H1 (cell line): Measurements from ENCODE around the gene STPG1. TPM values are rescaled to one million over a fixed set of nuclear protein-coding genes. Genes with fewer than 3 reads are reported as not detected.

Experiments
- CREB1 ChIP-seq: IDR thresholded peaks from 2 replicates; pipeline ENCODE4 v1.6.1; 2012; ENCODE audit warnings: inconsistent platforms
- EGR1 ChIP-seq: IDR thresholded peaks from 2 replicates; pipeline ENCODE4 v1.6.1; 2011; ENCODE audit warnings: low read depth, low read length, borderline replicate concordance
- HDAC6 ChIP-seq: IDR thresholded peaks from one replicate; pipeline ENCODE4 v1.7.1; 2012; ENCODE audit warnings: low read depth, mild to moderate bottlenecking, inconsistent platforms, low read length, moderate library complexity
- YY1 ChIP-seq: IDR thresholded peaks from 2 replicates; pipeline ENCODE4 v1.6.1; 2011; ENCODE audit warnings: low read depth, mild to moderate bottlenecking, low read length
- polyA plus RNA-seq, 7 experiments: library from polyadenylated mRNA; depleted of rRNA in 3 of 7; stranded (reverse) in 5 of 7; unstranded in 2 of 7; fragments of >200 nt in 5 of 7; fragments of 200-250 nt in 2 of 7; gene quantifications; 1 replicate in 5 of 7; 2 replicates in 1 of 7; 4 replicates in 1 of 7; pipeline versions ENCODE4 v1.2.1 to v1.2.3, GENCODE V29; 2011 to 2013; ENCODE audit warnings: missing spikeins in 2 of 7, mixed read lengths in 2 of 7
- total RNA-seq: library from RNA; stranded (reverse); fragmentation: NEBNext Ultra II Directional; extraction: Animal tissue kit (Norgen Biotek cat#: 25700); gene quantifications from 2 replicates; pipeline ENCODE4 v1.2.1, GENCODE V29; 2021
- TF ChIP-seq, protein P1 (sequence below): fragments of 300-600 bp; sonication (generic); IDR thresholded peaks from 2 replicates; pipeline ENCODE4 v1.7.1; 2012; ENCODE audit warnings: low read length, moderate library complexity, mild to moderate bottlenecking, inconsistent platforms; ENCODE audit not compliant: insufficient replicate concordance

Gene STPG1
- total and polyA plus RNA-seq, 2 of the 8 experiments (the other 6 are each of a cell fraction or from before 2014, with no cell fraction given) = 10.3 to 11.2 TPM

DNA sequence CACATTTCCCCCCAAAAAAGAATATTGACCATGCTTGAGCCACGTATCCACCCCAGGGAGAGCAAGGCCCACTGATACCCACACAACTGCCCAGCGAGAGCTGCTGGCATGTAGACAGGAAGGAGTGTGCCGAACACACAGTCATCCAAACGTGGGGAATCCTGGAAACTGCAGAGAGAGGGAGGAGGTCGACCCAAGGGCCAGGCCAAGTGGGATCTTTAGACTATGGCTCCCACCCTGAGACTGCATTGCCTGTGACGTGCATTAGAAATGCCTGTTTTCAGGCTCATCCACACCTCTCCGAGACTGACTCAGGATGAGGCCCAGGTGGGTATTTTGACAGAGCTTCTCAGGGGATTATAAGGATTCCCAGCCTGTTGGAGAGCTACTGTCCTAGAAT lies 27.9 kb upstream of the STPG1 start (continued):
- TF ChIP-seq, protein P1, sequence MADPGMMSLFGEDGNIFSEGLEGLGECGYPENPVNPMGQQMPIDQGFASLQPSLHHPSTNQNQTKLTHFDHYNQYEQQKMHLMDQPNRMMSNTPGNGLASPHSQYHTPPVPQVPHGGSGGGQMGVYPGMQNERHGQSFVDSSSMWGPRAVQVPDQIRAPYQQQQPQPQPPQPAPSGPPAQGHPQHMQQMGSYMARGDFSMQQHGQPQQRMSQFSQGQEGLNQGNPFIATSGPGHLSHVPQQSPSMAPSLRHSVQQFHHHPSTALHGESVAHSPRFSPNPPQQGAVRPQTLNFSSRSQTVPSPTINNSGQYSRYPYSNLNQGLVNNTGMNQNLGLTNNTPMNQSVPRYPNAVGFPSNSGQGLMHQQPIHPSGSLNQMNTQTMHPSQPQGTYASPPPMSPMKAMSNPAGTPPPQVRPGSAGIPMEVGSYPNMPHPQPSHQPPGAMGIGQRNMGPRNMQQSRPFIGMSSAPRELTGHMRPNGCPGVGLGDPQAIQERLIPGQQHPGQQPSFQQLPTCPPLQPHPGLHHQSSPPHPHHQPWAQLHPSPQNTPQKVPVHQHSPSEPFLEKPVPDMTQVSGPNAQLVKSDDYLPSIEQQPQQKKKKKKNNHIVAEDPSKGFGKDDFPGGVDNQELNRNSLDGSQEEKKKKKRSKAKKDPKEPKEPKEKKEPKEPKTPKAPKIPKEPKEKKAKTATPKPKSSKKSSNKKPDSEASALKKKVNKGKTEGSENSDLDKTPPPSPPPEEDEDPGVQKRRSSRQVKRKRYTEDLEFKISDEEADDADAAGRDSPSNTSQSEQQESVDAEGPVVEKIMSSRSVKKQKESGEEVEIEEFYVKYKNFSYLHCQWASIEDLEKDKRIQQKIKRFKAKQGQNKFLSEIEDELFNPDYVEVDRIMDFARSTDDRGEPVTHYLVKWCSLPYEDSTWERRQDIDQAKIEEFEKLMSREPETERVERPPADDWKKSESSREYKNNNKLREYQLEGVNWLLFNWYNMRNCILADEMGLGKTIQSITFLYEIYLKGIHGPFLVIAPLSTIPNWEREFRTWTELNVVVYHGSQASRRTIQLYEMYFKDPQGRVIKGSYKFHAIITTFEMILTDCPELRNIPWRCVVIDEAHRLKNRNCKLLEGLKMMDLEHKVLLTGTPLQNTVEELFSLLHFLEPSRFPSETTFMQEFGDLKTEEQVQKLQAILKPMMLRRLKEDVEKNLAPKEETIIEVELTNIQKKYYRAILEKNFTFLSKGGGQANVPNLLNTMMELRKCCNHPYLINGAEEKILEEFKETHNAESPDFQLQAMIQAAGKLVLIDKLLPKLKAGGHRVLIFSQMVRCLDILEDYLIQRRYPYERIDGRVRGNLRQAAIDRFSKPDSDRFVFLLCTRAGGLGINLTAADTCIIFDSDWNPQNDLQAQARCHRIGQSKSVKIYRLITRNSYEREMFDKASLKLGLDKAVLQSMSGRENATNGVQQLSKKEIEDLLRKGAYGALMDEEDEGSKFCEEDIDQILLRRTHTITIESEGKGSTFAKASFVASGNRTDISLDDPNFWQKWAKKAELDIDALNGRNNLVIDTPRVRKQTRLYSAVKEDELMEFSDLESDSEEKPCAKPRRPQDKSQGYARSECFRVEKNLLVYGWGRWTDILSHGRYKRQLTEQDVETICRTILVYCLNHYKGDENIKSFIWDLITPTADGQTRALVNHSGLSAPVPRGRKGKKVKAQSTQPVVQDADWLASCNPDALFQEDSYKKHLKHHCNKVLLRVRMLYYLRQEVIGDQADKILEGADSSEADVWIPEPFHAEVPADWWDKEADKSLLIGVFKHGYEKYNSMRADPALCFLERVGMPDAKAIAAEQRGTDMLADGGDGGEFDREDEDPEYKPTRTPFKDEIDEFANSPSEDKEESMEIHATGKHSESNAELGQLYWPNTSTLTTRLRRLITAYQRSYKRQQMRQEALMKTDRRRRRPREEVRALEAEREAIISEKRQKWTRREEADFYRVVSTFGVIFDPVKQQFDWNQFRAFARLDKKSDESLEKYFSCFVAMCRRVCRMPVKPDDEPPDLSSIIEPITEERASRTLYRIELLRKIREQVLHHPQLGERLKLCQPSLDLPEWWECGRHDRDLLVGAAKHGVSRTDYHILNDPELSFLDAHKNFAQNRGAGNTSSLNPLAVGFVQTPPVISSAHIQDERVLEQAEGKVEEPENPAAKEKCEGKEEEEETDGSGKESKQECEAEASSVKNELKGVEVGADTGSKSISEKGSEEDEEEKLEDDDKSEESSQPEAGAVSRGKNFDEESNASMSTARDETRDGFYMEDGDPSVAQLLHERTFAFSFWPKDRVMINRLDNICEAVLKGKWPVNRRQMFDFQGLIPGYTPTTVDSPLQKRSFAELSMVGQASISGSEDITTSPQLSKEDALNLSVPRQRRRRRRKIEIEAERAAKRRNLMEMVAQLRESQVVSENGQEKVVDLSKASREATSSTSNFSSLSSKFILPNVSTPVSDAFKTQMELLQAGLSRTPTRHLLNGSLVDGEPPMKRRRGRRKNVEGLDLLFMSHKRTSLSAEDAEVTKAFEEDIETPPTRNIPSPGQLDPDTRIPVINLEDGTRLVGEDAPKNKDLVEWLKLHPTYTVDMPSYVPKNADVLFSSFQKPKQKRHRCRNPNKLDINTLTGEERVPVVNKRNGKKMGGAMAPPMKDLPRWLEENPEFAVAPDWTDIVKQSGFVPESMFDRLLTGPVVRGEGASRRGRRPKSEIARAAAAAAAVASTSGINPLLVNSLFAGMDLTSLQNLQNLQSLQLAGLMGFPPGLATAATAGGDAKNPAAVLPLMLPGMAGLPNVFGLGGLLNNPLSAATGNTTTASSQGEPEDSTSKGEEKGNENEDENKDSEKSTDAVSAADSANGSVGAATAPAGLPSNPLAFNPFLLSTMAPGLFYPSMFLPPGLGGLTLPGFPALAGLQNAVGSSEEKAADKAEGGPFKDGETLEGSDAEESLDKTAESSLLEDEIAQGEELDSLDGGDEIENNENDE = no peak
- TF ChIP-seq HDAC6 (no peak), CREB1 (no peak), YY1 (no peak), EGR1 (no peak)
